Endodermal cell (in vitro differentiated cells): ENCODE measurements around the gene BNC2. TPM values are rescaled to one million over a fixed set of nuclear protein-coding genes. Genes with fewer than 3 reads are reported as not detected.

Source experiments
- DNase-seq: peaks from one replicate; pipeline ENCODE4 v3.0.0-alpha.2; 2017
- H3K27ac ChIP-seq: 2 replicates; pipeline ENCODE4 v1.5.1; 2013; ENCODE audit warnings: mild to moderate bottlenecking, low read depth, low read length, moderate library complexity
- H3K27me3 ChIP-seq: 2 replicates; pipeline ENCODE4 v1.6.1; 2013; ENCODE audit warnings: mild to moderate bottlenecking, low read length, moderate library complexity; ENCODE audit not compliant: insufficient read depth, control insufficient read depth, poor library complexity, severe bottlenecking
- H3K36me3 ChIP-seq: 2 replicates; pipeline ENCODE4 v1.7.0; 2013; ENCODE audit warnings: mild to moderate bottlenecking, low read length, moderate library complexity; ENCODE audit not compliant: control insufficient read depth, insufficient read depth
- H3K4me1 ChIP-seq: one replicate; pipeline ENCODE4 v1.7.0; 2013; ENCODE audit warnings: low read length; ENCODE audit not compliant: control insufficient read depth, insufficient read depth
- H3K4me3 ChIP-seq: 2 replicates; pipeline ENCODE4 v1.5.1; 2013; ENCODE audit warnings: mild to moderate bottlenecking, low read length, moderate library complexity
- H3K9ac ChIP-seq: 2 replicates; pipeline ENCODE4 v1.6.1; 2013; ENCODE audit warnings: mild to moderate bottlenecking, low read length, moderate library complexity; ENCODE audit not compliant: poor library complexity, severe bottlenecking; ENCODE audit errors: extremely low read depth
- H3K9me3 ChIP-seq: 2 replicates; pipeline ENCODE4 v1.6.1; 2013; ENCODE audit warnings: mild to moderate bottlenecking, low read length, moderate library complexity; ENCODE audit not compliant: control insufficient read depth
- H3K27ac Mint-ChIP-seq: 2 replicates; pipeline ENCODE4 v1.8.0; 2020; ENCODE audit warnings: mixed read lengths
- H3K27me3 Mint-ChIP-seq: 2 replicates; pipeline ENCODE4 v1.8.0; 2021; ENCODE audit warnings: mild to moderate bottlenecking, mixed read lengths; ENCODE audit not compliant: insufficient read depth
- H3K36me3 Mint-ChIP-seq: 2 replicates; pipeline ENCODE4 v1.8.0; 2020; ENCODE audit warnings: low read depth, mixed read lengths
- H3K4me1 Mint-ChIP-seq: 2 replicates; pipeline ENCODE4 v1.8.0; 2020; ENCODE audit warnings: mixed read lengths
- H3K4me3 Mint-ChIP-seq: 2 replicates; pipeline ENCODE4 v1.8.0; 2020; ENCODE audit warnings: mild to moderate bottlenecking, moderate library complexity, mixed read lengths
- H3K9me3 Mint-ChIP-seq: 2 replicates; pipeline ENCODE4 v1.8.0; 2020; ENCODE audit warnings: mild to moderate bottlenecking, mixed read lengths
- CTCF ChIP-seq: fragments of 200-600 bp; sonication (generic); conservative IDR thresholded peaks from 2 replicates; pipeline ENCODE4 v1.5.0; 2021; ENCODE audit warnings: antibody characterized with exemption, mild to moderate bottlenecking
- WGBS, 2 experiments: methylation state at CpG; one replicate each; pipeline versions ENCODE4 v1.1.5 to v1.1.7; 2013; ENCODE audit warnings: missing lambda C conversion rate in 2 of 2, mixed read lengths in 1 of 2; ENCODE audit not compliant: insufficient coverage in 1 of 2, insufficient read length in 1 of 2; 5-methylcytosine and 5-hydroxymethylcytosine counted together
- total RNA-seq, 2 donors: library from RNA; stranded (reverse); fragmentation: NEBNext Ultra II Directional in 1 of 2; extraction: Animal tissue kit (Norgen Biotek cat#: 25700) in 1 of 2; gene quantifications; 2 replicates in 1 of 2; 3 replicates in 1 of 2; pipeline ENCODE4 v1.2.1, GENCODE V29; 2021

BNC2 gene
- total RNA-seq, 2 donors from 2014 or later: 3.0 to 10.5 TPM

- DNase-seq: no peak
- H3K9me3 ChIP-seq: no peaks in the 10 kb centered on the region
- no peaks in the 10 kb centered on the region for H3K36me3 ChIP-seq
- no peaks in the 10 kb centered on the region for H3K36me3 Mint-ChIP-seq
- no peak overlapping the region for H3K27ac Mint-ChIP-seq
- no peak overlapping the region for H3K4me3 ChIP-seq
- no peak overlapping the region for H3K9ac ChIP-seq
- H3K4me3 Mint-ChIP-seq: no peak overlapping the region
- TF ChIP-seq CTCF: no peak
- no peaks in the 10 kb centered on the region for H3K27me3 Mint-ChIP-seq
- WGBS, 2 experiments: 83% methylated on average over 2 of the region's 2 CpGs; no CpG with 5 or more reads in 1 of the 2 experiments
- H3K4me1 Mint-ChIP-seq: no peaks in the 10 kb centered on the region
- no peaks in the 10 kb centered on the region for H3K27me3 ChIP-seq
- H3K4me1 ChIP-seq: no peaks in the 10 kb centered on the region
- no peaks in the 10 kb centered on the region for H3K9me3 Mint-ChIP-seq
- no peak overlapping the region for H3K27ac ChIP-seq
These were observed 268.0 kb downstream of the BNC2 start for GRCh38 chr9:16602494-16602893.

- H3K36me3 ChIP-seq: no peaks in the 10 kb centered on the region
- TF ChIP-seq CTCF: no peak
- H3K36me3 Mint-ChIP-seq: no peaks in the 10 kb centered on the region
- H3K4me1 Mint-ChIP-seq: no peaks in the 10 kb centered on the region
- no peaks in the 10 kb centered on the region for H3K9me3 Mint-ChIP-seq
- no peaks in the 10 kb centered on the region for H3K4me1 ChIP-seq
- no peak overlapping the region for H3K9ac ChIP-seq
- no peak for DNase-seq
- H3K27ac ChIP-seq: no peak overlapping the region
- no peaks in the 10 kb centered on the region for H3K9me3 ChIP-seq
- no peak overlapping the region for H3K27ac Mint-ChIP-seq
- H3K27me3 ChIP-seq: no peaks in the 10 kb centered on the region
- no peak overlapping the region for H3K4me3 ChIP-seq
- no peak overlapping the region for H3K4me3 Mint-ChIP-seq
- H3K27me3 Mint-ChIP-seq: no peaks in the 10 kb centered on the region
These were observed 268.5 kb downstream of the BNC2 start for GRCh38 chr9:16601991-16602390.

GRCh38 chr9:16598316-16598715 lies 272.2 kb downstream of the BNC2 start:
- Histone ChIP-seq H3K4me1 (no peaks in the 10 kb centered on the region), H3K9ac (no peak overlapping the region), H3K4me3 (no peak overlapping the region), H3K27me3 (no peaks in the 10 kb centered on the region), H3K9me3 (no peaks in the 10 kb centered on the region), H3K27ac (no peak overlapping the region), H3K36me3 (no peaks in the 10 kb centered on the region)
- 87 to 91% methylated on average over 3 of the region's 3 CpGs for WGBS, 2 experiments
- Mint-ChIP-seq H3K36me3 (no peaks in the 10 kb centered on the region), H3K4me3 (no peak overlapping the region), H3K27ac (no peak overlapping the region), H3K27me3 (no peaks in the 10 kb centered on the region), H3K4me1 (peaks cover 8% of the 10 kb centered on the region), H3K9me3 (no peaks in the 10 kb centered on the region)
- no peak for DNase-seq
- no peak for TF ChIP-seq CTCF
